Adrenal gland (tissue), 5 donors: ENCODE measurements around the gene NUSAP1.
"Not testable (repeated sequence)": the region's sequence is repeated elsewhere in the genome, so short reads cannot be mapped to it uniquely, and the experiment has no call there.

ENCODE experiments used
- CTCF ChIP-seq, 6 experiments: fragments of 450-650 bp in 4 of 6; fragments of 200-600 bp in 2 of 6; sonication (generic) in 1 of 6; IDR thresholded peaks; 1 replicate in 5 of 6; 2 replicates in 1 of 6; pipeline versions ENCODE4 v1.5.1 to v1.8.0; 2016 to 2021; ENCODE audit warnings: antibody characterized with exemption in 6 of 6, mild to moderate bottlenecking in 2 of 6, moderate library complexity in 1 of 6
- POLR2A ChIP-seq, 2 donors: fragments of 450-650 bp; IDR thresholded peaks; one replicate each; pipeline ENCODE4 v1.6.1; 2017; ENCODE audit warnings: antibody characterized with exemption in 2 of 2, mild to moderate bottlenecking in 2 of 2, moderate library complexity in 1 of 2
- donor health status: DM: no; HTN: no; CAD: no.

GRCh38 chr15:41320805-41321330 lies 11.8 kb upstream of the NUSAP1 start:
- not testable (repeated sequence) for TF ChIP-seq CTCF, POLR2A (IDR thresholded peaks at IDR 0.05)
